Type B pancreatic cell (in vitro differentiated cells): Measurements from ENCODE around the gene NOM1. TPM values are rescaled to one million over a fixed set of nuclear protein-coding genes. Genes with fewer than 3 reads are reported as not detected.
"Not testable (repeated sequence)": the region's sequence is repeated elsewhere in the genome, so short reads cannot be mapped to it uniquely, and the experiment has no call there.

ENCODE experiments used
- DNase-seq: peaks from one replicate; pipeline ENCODE4 v3.0.0; 2021; ENCODE audit warnings: mixed read lengths; ENCODE audit not compliant: unreplicated experiment; ENCODE audit errors: extremely low spot score
- H3K27ac Mint-ChIP-seq: 2 replicates; pipeline ENCODE4 v1.8.0; 2021; ENCODE audit warnings: mild to moderate bottlenecking, mixed read lengths
- H3K27me3 Mint-ChIP-seq: 2 replicates; pipeline ENCODE4 v1.8.0; 2021; ENCODE audit warnings: mixed read lengths
- H3K36me3 Mint-ChIP-seq: 2 replicates; pipeline ENCODE4 v1.8.0; 2021; ENCODE audit warnings: mixed read lengths
- H3K4me1 Mint-ChIP-seq: one replicate; pipeline ENCODE4 v1.8.0; 2021; ENCODE audit warnings: mixed read lengths; ENCODE audit not compliant: unreplicated experiment
- H3K4me3 Mint-ChIP-seq: 2 replicates; pipeline ENCODE4 v1.8.0; 2021; ENCODE audit warnings: mild to moderate bottlenecking, mixed read lengths
- H3K9me3 Mint-ChIP-seq: 2 replicates; pipeline ENCODE4 v1.8.0; 2021; ENCODE audit warnings: mixed read lengths
- total RNA-seq: library from RNA; stranded (reverse); gene quantifications from 2 replicates; pipeline ENCODE4 v1.2.1, GENCODE V29; 2021; ENCODE audit warnings: low replicate concordance
- TF ChIP-seq, protein P1 (sequence below): fragments of 200-600 bp; sonication (generic); conservative IDR thresholded peaks from 2 replicates; pipeline ENCODE4 v1.5.0; 2021; ENCODE audit warnings: antibody characterized with exemption, mild to moderate bottlenecking

The NOM1 gene
- total RNA-seq, 1 donor from 2014 or later = 26.9 TPM

GRCh38 chr7:156918635-156919034 is 30.9 kb upstream of the NOM1 start:
- TF ChIP-seq, protein P1, sequence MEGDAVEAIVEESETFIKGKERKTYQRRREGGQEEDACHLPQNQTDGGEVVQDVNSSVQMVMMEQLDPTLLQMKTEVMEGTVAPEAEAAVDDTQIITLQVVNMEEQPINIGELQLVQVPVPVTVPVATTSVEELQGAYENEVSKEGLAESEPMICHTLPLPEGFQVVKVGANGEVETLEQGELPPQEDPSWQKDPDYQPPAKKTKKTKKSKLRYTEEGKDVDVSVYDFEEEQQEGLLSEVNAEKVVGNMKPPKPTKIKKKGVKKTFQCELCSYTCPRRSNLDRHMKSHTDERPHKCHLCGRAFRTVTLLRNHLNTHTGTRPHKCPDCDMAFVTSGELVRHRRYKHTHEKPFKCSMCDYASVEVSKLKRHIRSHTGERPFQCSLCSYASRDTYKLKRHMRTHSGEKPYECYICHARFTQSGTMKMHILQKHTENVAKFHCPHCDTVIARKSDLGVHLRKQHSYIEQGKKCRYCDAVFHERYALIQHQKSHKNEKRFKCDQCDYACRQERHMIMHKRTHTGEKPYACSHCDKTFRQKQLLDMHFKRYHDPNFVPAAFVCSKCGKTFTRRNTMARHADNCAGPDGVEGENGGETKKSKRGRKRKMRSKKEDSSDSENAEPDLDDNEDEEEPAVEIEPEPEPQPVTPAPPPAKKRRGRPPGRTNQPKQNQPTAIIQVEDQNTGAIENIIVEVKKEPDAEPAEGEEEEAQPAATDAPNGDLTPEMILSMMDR = no peak
- no peaks in the 10 kb centered on the region for H3K9me3 Mint-ChIP-seq
- H3K4me1 Mint-ChIP-seq = no peaks in the 10 kb centered on the region
- no peak for DNase-seq
- peaks cover 8% of the 10 kb centered on the region for H3K27me3 Mint-ChIP-seq
- H3K36me3 Mint-ChIP-seq = no peaks in the 10 kb centered on the region
- H3K27ac Mint-ChIP-seq = no peak overlapping the region
- no peak overlapping the region for H3K4me3 Mint-ChIP-seq

- H3K36me3 Mint-ChIP-seq = no peaks in the 10 kb centered on the region
- DNase-seq = no peak
- H3K4me3 Mint-ChIP-seq = no peak overlapping the region
- H3K27ac Mint-ChIP-seq = no peak overlapping the region
- no peaks in the 10 kb centered on the region for H3K9me3 Mint-ChIP-seq
- peaks cover 8% of the 10 kb centered on the region for H3K27me3 Mint-ChIP-seq
- TF ChIP-seq, protein P1 = no peak
- no peaks in the 10 kb centered on the region for H3K4me1 Mint-ChIP-seq
Observed at GRCh38 chr7:156919132-156919713, 30.3 kb upstream of the NOM1 start.

GRCh38 chr7:156920076-156920475 is 29.4 kb upstream of the NOM1 start:
- no peak overlapping the region for H3K4me3 Mint-ChIP-seq
- no peaks in the 10 kb centered on the region for H3K9me3 Mint-ChIP-seq
- DNase-seq = no peak
- no peak overlapping the region for H3K27ac Mint-ChIP-seq
- H3K36me3 Mint-ChIP-seq = no peaks in the 10 kb centered on the region
- H3K27me3 Mint-ChIP-seq = peaks cover 8% of the 10 kb centered on the region
- H3K4me1 Mint-ChIP-seq = no peaks in the 10 kb centered on the region
- TF ChIP-seq, protein P1 = no peak

DNA sequence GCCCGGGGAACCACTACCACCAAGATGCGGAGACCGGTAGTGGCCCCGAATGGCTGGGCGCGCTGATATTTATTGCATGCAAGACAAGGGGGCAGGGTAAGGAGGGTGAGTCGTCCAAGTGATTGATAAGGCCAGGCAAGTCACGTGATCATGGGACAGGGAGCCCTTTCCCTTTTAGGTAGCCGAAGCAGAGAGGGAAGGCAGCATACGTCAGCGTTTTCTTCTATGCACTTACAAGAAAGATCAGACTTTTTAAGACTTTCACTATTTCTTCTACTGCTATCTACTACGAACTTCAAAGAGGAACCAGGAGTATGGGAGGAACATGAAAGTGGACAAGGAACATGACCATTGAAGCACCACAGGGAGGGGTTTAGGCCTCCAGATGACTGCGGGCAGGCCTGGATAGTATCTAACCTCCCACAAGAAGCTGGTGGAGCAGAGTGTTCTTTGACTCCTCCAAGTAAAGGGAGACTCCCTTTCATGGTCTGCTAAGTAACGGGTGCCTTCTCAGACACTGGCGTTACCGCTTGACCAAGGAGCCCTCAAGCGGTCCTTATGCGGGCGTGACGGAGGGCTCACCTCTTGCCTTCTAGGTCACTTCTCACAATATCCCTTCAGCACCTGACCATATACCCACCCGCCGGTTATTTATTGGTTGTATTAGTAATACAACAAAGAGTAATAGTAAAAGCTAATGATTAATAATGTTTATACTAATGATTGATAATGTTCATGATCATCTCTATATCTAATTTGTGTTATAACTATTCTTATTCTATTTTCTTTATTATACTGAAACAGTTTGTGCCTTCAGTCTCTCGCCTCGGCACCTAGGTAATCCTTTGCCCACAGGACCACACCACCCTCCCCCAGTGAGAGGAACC is 28.8 kb upstream of the NOM1 start:
- H3K4me1 Mint-ChIP-seq, H3K36me3 Mint-ChIP-seq, DNase-seq, H3K27me3 Mint-ChIP-seq, H3K9me3 Mint-ChIP-seq, H3K4me3 Mint-ChIP-seq, H3K27ac Mint-ChIP-seq: not testable (repeated sequence)

DNA sequence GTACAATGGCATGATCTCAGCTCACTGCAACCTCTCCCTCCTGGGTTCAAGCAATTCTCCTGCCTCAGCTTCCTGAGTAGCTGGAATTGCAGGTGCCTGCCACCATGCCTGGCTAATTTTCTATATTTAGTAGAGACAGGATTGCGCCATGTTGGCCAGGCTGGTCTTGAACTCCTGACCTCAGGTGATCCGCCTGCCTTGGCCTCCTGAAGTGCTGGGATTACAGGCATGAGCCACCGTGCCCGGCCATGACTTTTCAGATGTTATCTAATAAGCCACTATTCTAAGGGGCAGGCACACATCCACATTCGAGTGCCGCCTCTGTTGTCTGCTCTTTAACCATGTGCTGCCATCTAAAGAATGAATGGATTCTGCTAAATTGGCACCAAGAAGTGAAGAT is 27.2 kb upstream of the NOM1 start:
- H3K4me1 Mint-ChIP-seq, H3K27ac Mint-ChIP-seq, H3K36me3 Mint-ChIP-seq, DNase-seq, H3K27me3 Mint-ChIP-seq, H3K9me3 Mint-ChIP-seq, H3K4me3 Mint-ChIP-seq: not testable (repeated sequence)

GRCh38 chr7:156925821-156926220 is 23.7 kb upstream of the NOM1 start:
- H3K4me3 Mint-ChIP-seq, H3K9me3 Mint-ChIP-seq, H3K36me3 Mint-ChIP-seq, DNase-seq, H3K27me3 Mint-ChIP-seq, H3K4me1 Mint-ChIP-seq, H3K27ac Mint-ChIP-seq: not testable (repeated sequence)
